Esophagus squamous epithelium (tissue), 5 donors: ENCODE results near the gene GPAT3. TPM values are rescaled to one million over a fixed set of nuclear protein-coding genes. Genes with fewer than 3 reads are reported as not detected.
"Not testable (repeated sequence)": the region's sequence is repeated elsewhere in the genome, so short reads cannot be mapped to it uniquely, and the experiment has no call there.

Source experiments
- DNase-seq: peaks from one replicate; lab custom pipeline; 2025; lab: John Stamatoyannopoulos, UW
- H3K27ac ChIP-seq, 4 donors: fragments of 200-600 bp; sonication (generic); one replicate each; pipeline ENCODE4 v1.5.1; 2016 to 2019; ENCODE audit warnings: mild to moderate bottlenecking in 1 of 4
- H3K27me3 ChIP-seq, 4 donors: fragments of 200-600 bp; sonication (generic); 1 replicate in 3 of 4; 2 replicates in 1 of 4; pipeline versions ENCODE4 v1.5.1 to v1.6.0; 2017 to 2021; ENCODE audit warnings: antibody characterized with exemption in 1 of 4
- H3K36me3 ChIP-seq, 3 donors: fragments of 200-600 bp; sonication (generic); one replicate each; pipeline ENCODE4 v1.5.1; 2016 to 2019
- H3K4me1 ChIP-seq, 3 donors: fragments of 200-600 bp; sonication (generic); one replicate each; pipeline ENCODE4 v1.5.1; 2017 to 2019
- H3K4me3 ChIP-seq, 4 donors: fragments of 200-600 bp; sonication (generic); 1 replicate in 3 of 4; 2 replicates in 1 of 4; pipeline ENCODE4 v1.5.1; 2016 to 2019; ENCODE audit warnings: mild to moderate bottlenecking in 2 of 4, moderate library complexity in 1 of 4
- H3K9me3 ChIP-seq, 3 donors: fragments of 200-600 bp; sonication (generic); one replicate each; pipeline ENCODE4 v1.5.1; 2016 to 2019
- POLR2A ChIP-seq, 4 donors: fragments of 450-650 bp; IDR thresholded peaks; one replicate each; pipeline ENCODE4 v1.6.1; 2017; ENCODE audit warnings: antibody characterized with exemption in 4 of 4, mild to moderate bottlenecking in 4 of 4, moderate library complexity in 3 of 4
- WGBS, 2 donors: methylation state at CpG; one replicate each; pipeline ENCODE4 v1.1.5; 2018; 5-methylcytosine and 5-hydroxymethylcytosine counted together
- intact Hi-C: fragments of 100-400 bp; cut with DNase I; formaldehyde crosslinking; loops from one replicate; pipeline ENCODE4 v1.15.0; 2022
- total RNA-seq, 4 donors: library from RNA; depleted of rRNA; stranded (reverse); fragments of >200 nt; gene quantifications; one replicate each; pipeline ENCODE4 v1.1.0, GENCODE V29; 2016
- TF ChIP-seq, protein P1 (sequence below), 6 experiments: fragments of 450-650 bp in 4 of 6; fragments of 200-600 bp in 2 of 6; sonication (generic) in 2 of 6; IDR thresholded peaks; one replicate each; pipeline ENCODE4 v1.5.1; 2016 to 2019; ENCODE audit warnings: antibody characterized with exemption in 6 of 6, mild to moderate bottlenecking in 4 of 6, moderate library complexity in 4 of 6
- donor health status: DM: yes; HTN: yes; CAD: no.

Gene GPAT3
- 1 to 10 TPM; 3.3 to 7.2 (median 4.2) TPM for total RNA-seq

DNA sequence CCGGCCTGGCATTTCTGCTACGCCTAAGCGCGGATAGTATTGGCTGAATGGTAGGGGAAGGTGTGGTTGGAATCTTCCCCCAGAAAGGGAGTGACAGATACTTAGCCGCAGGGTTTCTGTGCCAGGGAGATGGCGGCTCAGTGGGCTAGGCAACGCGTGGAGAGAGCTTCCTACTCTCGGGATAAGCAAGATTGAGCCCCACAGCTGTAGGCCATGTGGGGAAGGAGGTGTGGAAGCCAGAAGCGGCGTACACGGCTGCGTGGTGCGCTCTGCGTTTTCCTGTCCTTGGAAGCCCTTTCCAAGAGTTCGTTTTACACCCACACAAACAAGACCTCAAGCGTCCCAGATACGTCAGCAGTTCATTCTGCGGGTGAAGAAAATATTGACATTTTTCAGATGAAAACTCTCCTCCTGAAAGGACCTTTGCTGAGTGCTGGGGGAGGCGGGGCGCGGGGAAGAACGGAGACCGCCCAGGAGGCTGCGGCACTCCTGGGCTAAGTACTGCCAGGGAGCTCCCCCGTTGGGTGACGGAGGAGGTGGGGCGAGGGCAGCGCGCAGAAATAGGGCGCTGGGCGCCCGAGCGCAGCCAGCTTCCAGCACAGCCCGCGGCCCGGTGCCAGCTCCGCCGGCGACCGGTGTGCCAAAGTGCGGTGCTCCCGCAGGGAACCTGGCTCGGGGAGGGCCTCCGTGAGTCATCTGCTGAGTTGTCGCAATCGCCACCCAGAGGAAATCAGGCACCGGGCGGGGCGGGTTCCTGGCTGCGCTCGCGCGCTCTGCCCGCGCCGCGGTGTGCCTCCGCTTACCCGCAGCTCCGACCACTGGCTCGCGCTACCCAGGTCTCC lies at the start of gene GPAT3:
GPAT3 (plus strand) TSS at position 589 of the 842 bp plus-strand sequence. CDS start 515 bp downstream, outside the sequence.
- Histone ChIP-seq H3K27me3 (peaks cover 0 to 35% (median 0%) of the 10 kb centered on the region in 4 donors), H3K4me1 (peaks cover 6 to 24% (median 9%) of the 10 kb centered on the region in 3 donors), H3K4me3 (peak within 1 kb of the TSS; percentile 60 to 89 (median 78)), H3K27ac (peak within 1 kb of the TSS; percentile 68 to 85 (median 82)), H3K36me3 (no peaks in the 10 kb centered on the region), H3K9me3 (no peaks in the 10 kb centered on the region)
- TF ChIP-seq, protein P1, sequence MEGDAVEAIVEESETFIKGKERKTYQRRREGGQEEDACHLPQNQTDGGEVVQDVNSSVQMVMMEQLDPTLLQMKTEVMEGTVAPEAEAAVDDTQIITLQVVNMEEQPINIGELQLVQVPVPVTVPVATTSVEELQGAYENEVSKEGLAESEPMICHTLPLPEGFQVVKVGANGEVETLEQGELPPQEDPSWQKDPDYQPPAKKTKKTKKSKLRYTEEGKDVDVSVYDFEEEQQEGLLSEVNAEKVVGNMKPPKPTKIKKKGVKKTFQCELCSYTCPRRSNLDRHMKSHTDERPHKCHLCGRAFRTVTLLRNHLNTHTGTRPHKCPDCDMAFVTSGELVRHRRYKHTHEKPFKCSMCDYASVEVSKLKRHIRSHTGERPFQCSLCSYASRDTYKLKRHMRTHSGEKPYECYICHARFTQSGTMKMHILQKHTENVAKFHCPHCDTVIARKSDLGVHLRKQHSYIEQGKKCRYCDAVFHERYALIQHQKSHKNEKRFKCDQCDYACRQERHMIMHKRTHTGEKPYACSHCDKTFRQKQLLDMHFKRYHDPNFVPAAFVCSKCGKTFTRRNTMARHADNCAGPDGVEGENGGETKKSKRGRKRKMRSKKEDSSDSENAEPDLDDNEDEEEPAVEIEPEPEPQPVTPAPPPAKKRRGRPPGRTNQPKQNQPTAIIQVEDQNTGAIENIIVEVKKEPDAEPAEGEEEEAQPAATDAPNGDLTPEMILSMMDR (IDR thresholded peaks at IDR 0.05), result no peak
- peak in 1 of 4 donors; percentile 48 for TF ChIP-seq POLR2A (IDR thresholded peaks at IDR 0.05)
- intact Hi-C loops, result no loop called here
- DNase-seq, result no peak
- WGBS, 2 donors, result 0% methylated on average over 9 to 16 of the region's 63 CpGs

- no peaks in the 10 kb centered on the region for H3K27me3 ChIP-seq
- H3K4me1 ChIP-seq, result peaks cover 0 to 19% (median 4%) of the 10 kb centered on the region in 3 donors
- no peak overlapping the region for H3K4me3 ChIP-seq
- TF ChIP-seq, protein P1 (IDR thresholded peaks at IDR 0.05), result no peak
- no peak for TF ChIP-seq POLR2A (IDR thresholded peaks at IDR 0.05)
- intact Hi-C loops, result no loop called here
- H3K36me3 ChIP-seq, result peaks cover 0 to 3% (median 0%) of the 10 kb centered on the region in 3 donors
- H3K9me3 ChIP-seq, result no peaks in the 10 kb centered on the region
- H3K27ac ChIP-seq, result no peak overlapping the region
- DNase-seq, result no peak
- WGBS, 2 donors, result 89 to 92% methylated on average over 3 of the region's 3 CpGs
Measured at GRCh38 chr4:83486457-83487129, 49.3 kb upstream of the GPAT3 start.

GRCh38 chr4:83489711-83490326 lies 46.1 kb upstream of the GPAT3 start:
- H3K36me3 ChIP-seq, result no peaks in the 10 kb centered on the region
- no peak overlapping the region for H3K27ac ChIP-seq
- H3K4me3 ChIP-seq, result no peak overlapping the region
- H3K27me3 ChIP-seq, result no peaks in the 10 kb centered on the region
- TF ChIP-seq POLR2A (IDR thresholded peaks at IDR 0.05), result no peak
- TF ChIP-seq, protein P1 (IDR thresholded peaks at IDR 0.05), result no peak
- peaks cover 0 to 10% (median 4%) of the 10 kb centered on the region in 3 donors for H3K4me1 ChIP-seq
- intact Hi-C loops, result no loop called here
- WGBS, 2 donors, result 17 to 23% methylated on average over 1 of the region's 1 CpG
- H3K9me3 ChIP-seq, result no peaks in the 10 kb centered on the region
- DNase-seq, result no peak

DNA sequence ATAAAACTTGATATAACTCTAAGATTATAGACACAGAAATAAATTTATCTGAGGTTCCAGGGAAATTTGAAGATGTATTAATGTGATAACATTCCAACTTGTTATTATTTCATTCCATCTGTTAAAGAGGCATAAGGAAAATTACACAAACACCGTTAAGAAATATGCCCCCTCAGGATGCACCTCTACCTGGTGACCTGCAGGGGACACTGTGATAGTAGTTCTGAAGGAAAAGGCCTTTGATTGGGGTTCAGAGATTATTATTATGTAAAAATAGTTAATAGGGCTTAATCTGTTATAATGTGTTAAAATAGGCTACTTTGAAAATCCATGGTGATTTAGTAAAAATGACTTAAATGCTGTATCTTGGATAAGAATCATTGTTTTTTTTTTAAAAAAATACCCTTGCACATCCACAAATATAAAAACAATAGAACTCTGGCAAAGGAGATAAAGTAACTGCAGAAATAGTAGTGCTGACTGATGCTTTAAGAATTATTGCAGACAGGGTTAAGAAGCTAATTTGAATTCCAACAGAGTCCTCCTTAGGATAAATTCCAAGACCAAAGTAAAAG lies 44.9 kb upstream of the GPAT3 start:
- peaks cover 0 to 1% (median 0%) of the 10 kb centered on the region in 3 donors for H3K4me1 ChIP-seq
- TF ChIP-seq POLR2A (IDR thresholded peaks at IDR 0.05), result no peak
- TF ChIP-seq, protein P1 (IDR thresholded peaks at IDR 0.05), result peak in 5 of 6 experiments; percentile 38 to 71 (median 63)
- no peak overlapping the region for H3K27ac ChIP-seq
- intact Hi-C loops, result no loop called here
- no peaks in the 10 kb centered on the region for H3K27me3 ChIP-seq
- H3K4me3 ChIP-seq, result no peak overlapping the region
- no peak for DNase-seq
- no peaks in the 10 kb centered on the region for H3K36me3 ChIP-seq
- no peaks in the 10 kb centered on the region for H3K9me3 ChIP-seq
- 0 to 2% methylated on average over 1 of the region's 1 CpG for WGBS, 2 donors

GRCh38 chr4:83496085-83496917 lies 39.6 kb upstream of the GPAT3 start:
- intact Hi-C loops, H3K36me3 ChIP-seq, H3K4me1 ChIP-seq, H3K9me3 ChIP-seq, H3K27me3 ChIP-seq, H3K27ac ChIP-seq, H3K4me3 ChIP-seq, DNase-seq: not testable (repeated sequence)
- 87 to 91% methylated on average over 8 of the region's 8 CpGs for WGBS, 2 donors
